H9 (cell line): Measurements from ENCODE around the gene DNAH11. TPM values are rescaled to one million over a fixed set of nuclear protein-coding genes. Genes with fewer than 3 reads are reported as not detected.

Source experiments
- DNase-seq: peaks from one replicate; pipeline ENCODE4 v3.0.0-alpha.2; 2017
- H2AFZ ChIP-seq: one replicate; pipeline ENCODE4 v1.6.1; 2013; ENCODE audit warnings: mild to moderate bottlenecking, low read length, control low read depth, moderate library complexity
- H2AK5ac ChIP-seq: 2 replicates; pipeline ENCODE4 v1.6.1; 2013; ENCODE audit warnings: low read length, control low read depth, mixed read lengths; ENCODE audit not compliant: insufficient read length
- H2BK120ac ChIP-seq: one replicate; pipeline ENCODE4 v1.6.1; 2013; ENCODE audit warnings: low read depth, mild to moderate bottlenecking, low read length, control low read depth, inconsistent platforms; ENCODE audit not compliant: poor library complexity, severe bottlenecking
- H2BK12ac ChIP-seq: 2 replicates; pipeline ENCODE4 v1.6.1; 2013; ENCODE audit warnings: low read length, control low read depth, mixed read lengths, low read depth; ENCODE audit not compliant: insufficient read length
- H2BK15ac ChIP-seq: 2 replicates; pipeline ENCODE4 v1.6.1; 2013; ENCODE audit warnings: low read depth, low read length, control low read depth
- H2BK20ac ChIP-seq: one replicate; pipeline ENCODE4 v1.6.1; 2013; ENCODE audit warnings: low read depth, mild to moderate bottlenecking, low read length, control low read depth, inconsistent platforms; ENCODE audit not compliant: poor library complexity, severe bottlenecking
- H2BK5ac ChIP-seq: 2 replicates; pipeline ENCODE4 v1.6.1; 2013; ENCODE audit warnings: low read length, control low read depth, mixed read lengths; ENCODE audit not compliant: insufficient read length
- H3K14ac ChIP-seq: 2 replicates; pipeline ENCODE4 v1.6.1; 2013; ENCODE audit warnings: low read length, control low read depth; ENCODE audit not compliant: insufficient read depth
- H3K18ac ChIP-seq: 2 replicates; pipeline ENCODE4 v1.6.1; 2013; ENCODE audit warnings: low read depth, mild to moderate bottlenecking, mixed read lengths, low read length, control low read depth; ENCODE audit not compliant: insufficient read length
- H3K23ac ChIP-seq: 2 replicates; pipeline ENCODE4 v1.6.1; 2013; ENCODE audit warnings: low read length, control low read depth, mixed read lengths, low read depth; ENCODE audit not compliant: insufficient read length
- H3K23me2 ChIP-seq: 2 replicates; pipeline ENCODE4 v1.6.1; 2013; ENCODE audit warnings: low read depth, mild to moderate bottlenecking, mixed read lengths, low read length, control low read depth; ENCODE audit not compliant: insufficient read length, poor library complexity, severe bottlenecking
- H3K27ac ChIP-seq: 2 replicates; pipeline ENCODE4 v1.5.1; 2013; ENCODE audit warnings: low read length, control low read depth, mixed read lengths, low read depth; ENCODE audit not compliant: insufficient read length
- H3K27me3 ChIP-seq: 2 replicates; pipeline ENCODE4 v1.6.1; 2013; ENCODE audit warnings: low read length, control low read depth, inconsistent platforms; ENCODE audit not compliant: insufficient read depth
- H3K4ac ChIP-seq: 2 replicates; pipeline ENCODE4 v1.6.1; 2013; ENCODE audit warnings: low read depth, mild to moderate bottlenecking, control low read depth, inconsistent platforms, low read length, moderate library complexity
- H3K4me1 ChIP-seq: 2 replicates; pipeline ENCODE4 v1.6.1; 2013; ENCODE audit warnings: low read length, control low read depth, inconsistent platforms; ENCODE audit not compliant: insufficient read depth
- H3K4me2 ChIP-seq: 2 replicates; pipeline ENCODE4 v1.6.1; 2013; ENCODE audit warnings: low read length, control low read depth, mixed read lengths; ENCODE audit not compliant: insufficient read length, insufficient read depth
- H3K56ac ChIP-seq: 2 replicates; pipeline ENCODE4 v1.6.1; 2013; ENCODE audit warnings: low read depth, mild to moderate bottlenecking, mixed read lengths, low read length, control low read depth; ENCODE audit not compliant: insufficient read length
- H3K79me1 ChIP-seq: 2 replicates; pipeline ENCODE4 v1.6.1; 2013; ENCODE audit warnings: low read depth, mild to moderate bottlenecking, moderate library complexity, low read length, control low read depth, inconsistent platforms; ENCODE audit not compliant: insufficient read depth, poor library complexity, severe bottlenecking
- H3K79me2 ChIP-seq: 2 replicates; pipeline ENCODE4 v1.6.1; 2013; ENCODE audit warnings: low read length, control low read depth, inconsistent platforms; ENCODE audit not compliant: insufficient read depth
- H3K9ac ChIP-seq: 2 replicates; pipeline ENCODE4 v1.6.1; 2013; ENCODE audit warnings: low read length, control low read depth, mixed read lengths; ENCODE audit not compliant: insufficient read length; ENCODE audit errors: extremely low read depth
- H3K9me3 ChIP-seq: one replicate; pipeline ENCODE4 v1.6.1; 2013; ENCODE audit warnings: low read depth, low read length, inconsistent platforms; ENCODE audit not compliant: control insufficient read depth
- H3T11ph ChIP-seq: one replicate; pipeline ENCODE4 v1.6.1; 2013; ENCODE audit warnings: mild to moderate bottlenecking, low read length, control low read depth, inconsistent platforms
- H4K20me1 ChIP-seq: one replicate; pipeline ENCODE4 v1.6.1; 2013; ENCODE audit not compliant: control insufficient read depth, insufficient read length, insufficient read depth
- H4K5ac ChIP-seq: 2 replicates; pipeline ENCODE4 v1.6.1; 2013; ENCODE audit warnings: low read depth, mild to moderate bottlenecking, mixed read lengths, low read length, control low read depth; ENCODE audit not compliant: insufficient read length
- H4K8ac ChIP-seq: replicated peaks from 2 replicates; pipeline ENCODE4 v1.6.1; 2013; ENCODE audit warnings: low read length, control low read depth, mixed read lengths, low read depth; ENCODE audit not compliant: insufficient read length
- H4K91ac ChIP-seq: 2 replicates; pipeline ENCODE4 v1.6.1; 2013; ENCODE audit warnings: low read depth, mild to moderate bottlenecking, moderate library complexity, mixed read lengths, low read length, control low read depth; ENCODE audit not compliant: insufficient read length
- H3K27ac Mint-ChIP-seq, 3 experiments: 2 replicates in 2 of 3; 3 replicates in 1 of 3; pipeline ENCODE4 v1.8.0; 2020 to 2021; ENCODE audit warnings: mixed read lengths in 3 of 3, mild to moderate bottlenecking in 1 of 3, moderate library complexity in 1 of 3
- H3K27me3 Mint-ChIP-seq: 2 replicates; pipeline ENCODE4 v1.8.0; 2021; ENCODE audit warnings: low read depth, mild to moderate bottlenecking, moderate library complexity, mixed read lengths
- H3K36me3 Mint-ChIP-seq, 3 experiments: 2 replicates in 2 of 3; 3 replicates in 1 of 3; pipeline ENCODE4 v1.8.0; 2020 to 2021; ENCODE audit warnings: low read depth in 3 of 3, mixed read lengths in 3 of 3; ENCODE audit not compliant: insufficient read depth in 1 of 3
- H3K4me1 Mint-ChIP-seq, 2 experiments: 2 replicates each; pipeline ENCODE4 v1.8.0; 2020; ENCODE audit warnings: mixed read lengths in 2 of 2
- H3K4me3 Mint-ChIP-seq, 2 experiments: 2 replicates in 1 of 2; 3 replicates in 1 of 2; pipeline ENCODE4 v1.8.0; 2020 to 2021; ENCODE audit warnings: mild to moderate bottlenecking in 2 of 2, mixed read lengths in 2 of 2, moderate library complexity in 1 of 2
- H3K9me3 Mint-ChIP-seq, 2 experiments: 2 replicates in 1 of 2; 3 replicates in 1 of 2; pipeline ENCODE4 v1.8.0; 2020; ENCODE audit warnings: mild to moderate bottlenecking in 2 of 2, mixed read lengths in 2 of 2, moderate library complexity in 1 of 2
- CTCF ChIP-seq: fragments of 200-600 bp; sonication (generic); conservative IDR thresholded peaks from 3 replicates; pipeline ENCODE4 v1.8.0; 2021; ENCODE audit warnings: antibody characterized with exemption, mild to moderate bottlenecking
- WGBS: extraction: QIAGEN DNeasy Blood & Tissue Kit; methylation state at CpG from one replicate; pipeline ENCODE4 v1.1.7; 2013; ENCODE audit warnings: missing lambda C conversion rate, low lambda C conversion rate, mixed read lengths; ENCODE audit not compliant: insufficient read length; ENCODE audit errors: extremely low coverage; 5-methylcytosine and 5-hydroxymethylcytosine counted together
- total RNA-seq: library from RNA; stranded (reverse); gene quantifications from 2 replicates; pipeline ENCODE4 v1.2.1, GENCODE V29; 2021

DNAH11 gene
- total RNA-seq, 1 experiment from 2014 or later = 2.5 TPM

DNA sequence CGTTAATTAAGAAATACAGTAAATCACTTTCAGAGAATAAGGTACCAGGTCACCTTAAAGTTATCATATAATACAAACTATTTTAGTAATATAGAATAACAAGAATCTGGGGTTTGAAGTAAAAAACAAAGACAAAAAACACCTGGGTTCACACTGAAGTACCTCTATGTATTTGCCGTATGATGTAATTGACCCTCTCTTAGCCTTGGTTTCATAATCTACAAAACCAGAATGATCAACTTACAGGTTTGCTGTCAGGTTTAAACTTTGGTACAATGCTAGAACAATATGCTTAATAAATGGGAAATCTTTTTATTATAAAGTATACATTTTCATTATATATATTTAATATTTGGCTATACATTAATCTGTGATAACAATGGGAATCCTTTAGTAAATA lies 344.5 kb downstream of the DNAH11 start:
- no peak overlapping the region for H2AK5ac ChIP-seq
- H2BK15ac ChIP-seq = no peak overlapping the region
- no peaks in the 10 kb centered on the region for H4K20me1 ChIP-seq
- no peaks in the 10 kb centered on the region for H3K9me3 ChIP-seq
- no peak overlapping the region for H4K91ac ChIP-seq
- H2BK20ac ChIP-seq = no peak overlapping the region
- Mint-ChIP-seq H3K4me3 (no peak overlapping the region), H3K27ac (no peak overlapping the region), H3K9me3 (no peaks in the 10 kb centered on the region), H3K27me3 (no peaks in the 10 kb centered on the region), H3K4me1 (peaks cover 13 to 16% of the 10 kb centered on the region in 2 experiments), H3K36me3 (no peaks in the 10 kb centered on the region)
- no peak for TF ChIP-seq CTCF
- H2BK12ac ChIP-seq = no peak overlapping the region
- WGBS = no CpG with 5 or more reads among the region's 2 CpGs
- peaks cover 4% of the 10 kb centered on the region; the same call in 1 of the 2 replicates for H3K4me1 ChIP-seq
- H3T11ph ChIP-seq = no peak overlapping the region
- no peak for DNase-seq
- H3K4ac ChIP-seq = no peak overlapping the region
- no peaks in the 10 kb centered on the region for H3K23me2 ChIP-seq
- H3K4me2 ChIP-seq = no peak overlapping the region
- no peak overlapping the region for H3K14ac ChIP-seq
- no peak overlapping the region for H3K56ac ChIP-seq
- H2BK5ac ChIP-seq = no peak overlapping the region
- H3K18ac ChIP-seq = no peak overlapping the region
- no peak overlapping the region for H3K9ac ChIP-seq
- H3K79me1 ChIP-seq = no peaks in the 10 kb centered on the region
- no peak overlapping the region for H4K8ac ChIP-seq
- no peak overlapping the region for H2AFZ ChIP-seq
- no peak overlapping the region for H4K5ac ChIP-seq
- no peak overlapping the region for H3K23ac ChIP-seq
- H2BK120ac ChIP-seq = no peak overlapping the region
- H3K27me3 ChIP-seq = no peaks in the 10 kb centered on the region
- H3K79me2 ChIP-seq = no peaks in the 10 kb centered on the region
- H3K27ac ChIP-seq = no peak overlapping the region
